ENCODE data around the gene CTNNBIP1. TPM values are rescaled to one million over a fixed set of nuclear protein-coding genes. Genes with fewer than 3 reads are reported as not detected.
"Not testable (repeated sequence)": the region's sequence is repeated elsewhere in the genome, so short reads cannot be mapped to it uniquely, and the experiment has no call there.

The CTNNBIP1 gene
- total and polyA plus RNA-seq, 2 of the 8 experiments (the other 6 are each of a cell fraction or from before 2014, with no cell fraction given) = 40.9 to 46.6 TPM

GRCh38 chr1:9917495-9917894 lies 7.4 kb upstream of the CTNNBIP1 start:
- H2BK20ac ChIP-seq (ENCODE audit: low read length); H3K9ac ChIP-seq (replicated peaks in 1 of 4; ENCODE audit: extremely low read depth in 1 of 4, low read depth in 3 of 4, low read length in 3 of 4); H3K56ac ChIP-seq (replicated peaks; ENCODE audit: insufficient read length, low read depth, low read length); POLR2A ChIA-PET (ENCODE audit: partially characterized antibody); H2BK5ac ChIP-seq (ENCODE audit: low read depth, low read length); H3K79me2 ChIP-seq (ENCODE audit: control insufficient read depth in 1 of 2, insufficient read depth in 2 of 2, low read length in 2 of 2); H4K91ac ChIP-seq (replicated peaks; ENCODE audit: insufficient read length, low read length); FAIRE-seq; H3K4me1 ChIP-seq (replicated peaks in 1 of 4; ENCODE audit: control insufficient read depth in 3 of 4, insufficient read depth in 4 of 4, low read length in 3 of 4); H3K4ac ChIP-seq (replicated peaks; ENCODE audit: insufficient read length, low read depth, low read length); DNase-seq (ENCODE audit: low read depth in 1 of 2, low spot score in 2 of 2); H2AK5ac ChIP-seq (ENCODE audit: low read depth, low read length); H2BK120ac ChIP-seq (replicated peaks; ENCODE audit: low read depth, low read length); H3K18ac ChIP-seq (ENCODE audit: extremely low read depth, low read length); H3K79me1 ChIP-seq (ENCODE audit: low read depth, low read length); H2AFZ ChIP-seq (ENCODE audit: low read length); H3K14ac ChIP-seq (ENCODE audit: insufficient read length); H3K36me3 ChIP-seq (ENCODE audit: control insufficient read depth in 2 of 4, insufficient read depth in 4 of 4, low read length in 3 of 4); H4K8ac ChIP-seq (ENCODE audit: extremely low read depth, insufficient read depth, low read length); H4K5ac ChIP-seq (ENCODE audit: insufficient read length, low read depth, low read length); H3K23me2 ChIP-seq (ENCODE audit: low read depth, low read length); H2BK15ac ChIP-seq (ENCODE audit: low read length); H2BK12ac ChIP-seq (ENCODE audit: low read depth, low read length); H3K23ac ChIP-seq (ENCODE audit: insufficient read length); H3K27me3 ChIP-seq (replicated peaks in 1 of 4; ENCODE audit: control insufficient read depth in 3 of 4, extremely low read depth in 1 of 4, insufficient read depth in 3 of 4, low read length in 3 of 4); H3K9me3 ChIP-seq (ENCODE audit: insufficient read depth in 2 of 2, low read depth in 1 of 2, low read length in 1 of 2); H3K4me3 ChIP-seq (ENCODE audit: extremely low read depth in 1 of 4, insufficient read depth in 2 of 4, low read depth in 3 of 4, low read length in 4 of 4); H3K27ac ChIP-seq (ENCODE audit: low read depth, low read length); H4K20me1 ChIP-seq (replicated peaks in 1 of 2; ENCODE audit: control insufficient read depth in 1 of 2, insufficient read depth in 2 of 2, low read length in 2 of 2); H3K4me2 ChIP-seq (ENCODE audit: insufficient read depth in 1 of 2, low read depth in 2 of 2, low read length in 2 of 2): not testable (repeated sequence)
- CTCF ChIA-PET (ENCODE audit: partially characterized antibody) = interaction anchor here (1.0 to 2.3 kb wide), 4 partner anchors 23 to 42 kb away, joined by 4 to 8 read pairs (median 4); no protein-coding TSS in a partner anchor
- 91% methylated on average over 3 of the region's 3 CpGs; no CpG with 5 or more reads in 1 of the 2 experiments for WGBS, 2 experiments (ENCODE audit: extremely low coverage in 1 of 2, insufficient coverage in 1 of 2, insufficient read length in 1 of 2, insufficient replicate concordance in 2 of 2, low coverage in 1 of 2, low lambda C conversion rate in 2 of 2, missing lambda C conversion rate in 1 of 2)
